ENCODE results near the gene ZNF750.

Gene ZNF750

DNA sequence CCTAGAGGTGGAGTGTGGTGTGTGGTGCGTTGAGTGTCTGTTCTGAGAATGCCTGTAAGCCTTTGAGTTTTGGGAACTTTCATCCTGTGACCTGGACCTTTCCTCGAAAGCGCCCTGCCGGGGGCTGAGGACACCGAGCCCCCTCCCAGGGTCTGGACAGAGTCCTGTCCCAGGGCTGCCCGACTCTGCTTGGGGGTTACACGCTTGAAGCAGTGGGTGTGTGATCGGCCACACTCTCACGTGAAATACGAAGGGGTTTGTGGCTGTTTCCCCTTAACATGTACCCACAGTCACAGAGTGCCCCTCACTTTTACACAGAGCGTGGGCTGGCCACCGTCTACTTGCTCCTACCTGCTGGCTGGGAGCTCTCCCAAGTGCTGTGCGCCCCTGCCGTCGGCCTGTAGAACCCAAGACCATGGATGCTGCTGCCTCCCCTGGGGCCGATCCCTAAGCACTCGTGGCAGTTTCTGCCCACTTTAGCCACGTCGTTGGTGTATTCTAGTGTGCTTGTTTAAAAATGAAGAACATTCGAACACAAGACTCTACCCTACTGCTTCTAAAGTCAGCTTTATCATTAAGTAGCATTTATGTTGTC is 6.8 kb downstream of the ZNF750 start:
- no peak overlapping the region for H3K4me3 ChIP-seq (replicated peaks; ENCODE audit: low read depth, low read length)
- no peak for DNase-seq (ENCODE audit: extremely low read depth, low read depth)
- TF ChIP-seq, protein P1, sequence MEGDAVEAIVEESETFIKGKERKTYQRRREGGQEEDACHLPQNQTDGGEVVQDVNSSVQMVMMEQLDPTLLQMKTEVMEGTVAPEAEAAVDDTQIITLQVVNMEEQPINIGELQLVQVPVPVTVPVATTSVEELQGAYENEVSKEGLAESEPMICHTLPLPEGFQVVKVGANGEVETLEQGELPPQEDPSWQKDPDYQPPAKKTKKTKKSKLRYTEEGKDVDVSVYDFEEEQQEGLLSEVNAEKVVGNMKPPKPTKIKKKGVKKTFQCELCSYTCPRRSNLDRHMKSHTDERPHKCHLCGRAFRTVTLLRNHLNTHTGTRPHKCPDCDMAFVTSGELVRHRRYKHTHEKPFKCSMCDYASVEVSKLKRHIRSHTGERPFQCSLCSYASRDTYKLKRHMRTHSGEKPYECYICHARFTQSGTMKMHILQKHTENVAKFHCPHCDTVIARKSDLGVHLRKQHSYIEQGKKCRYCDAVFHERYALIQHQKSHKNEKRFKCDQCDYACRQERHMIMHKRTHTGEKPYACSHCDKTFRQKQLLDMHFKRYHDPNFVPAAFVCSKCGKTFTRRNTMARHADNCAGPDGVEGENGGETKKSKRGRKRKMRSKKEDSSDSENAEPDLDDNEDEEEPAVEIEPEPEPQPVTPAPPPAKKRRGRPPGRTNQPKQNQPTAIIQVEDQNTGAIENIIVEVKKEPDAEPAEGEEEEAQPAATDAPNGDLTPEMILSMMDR (IDR thresholded peaks at IDR 0.05; ENCODE audit: low read depth, low read length, missing control alignments) = no peak

DNA sequence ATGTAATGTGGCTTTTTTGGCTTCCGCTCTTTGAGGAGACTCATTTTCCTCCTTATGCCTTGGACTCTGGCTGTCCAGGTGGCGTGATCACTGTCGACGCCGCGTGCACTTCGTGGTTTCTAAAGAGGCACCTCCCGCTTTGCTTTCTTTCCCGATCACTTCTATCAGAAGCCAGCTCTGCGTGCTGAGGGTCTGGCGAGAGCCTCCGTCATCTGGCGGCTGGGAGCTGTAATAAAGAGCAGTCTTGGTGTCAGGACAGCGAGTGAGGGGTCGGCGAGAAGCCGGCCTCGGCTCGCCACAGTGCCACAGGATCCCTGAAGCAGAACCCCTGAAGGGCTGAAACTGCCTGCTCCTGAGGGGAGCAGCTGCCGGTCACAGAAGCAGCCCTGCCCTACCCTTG is 7.4 kb downstream of the ZNF750 start:
- TF ChIP-seq, protein P1 (IDR thresholded peaks at IDR 0.05; ENCODE audit: low read depth, low read length, missing control alignments) = no peak

DNA sequence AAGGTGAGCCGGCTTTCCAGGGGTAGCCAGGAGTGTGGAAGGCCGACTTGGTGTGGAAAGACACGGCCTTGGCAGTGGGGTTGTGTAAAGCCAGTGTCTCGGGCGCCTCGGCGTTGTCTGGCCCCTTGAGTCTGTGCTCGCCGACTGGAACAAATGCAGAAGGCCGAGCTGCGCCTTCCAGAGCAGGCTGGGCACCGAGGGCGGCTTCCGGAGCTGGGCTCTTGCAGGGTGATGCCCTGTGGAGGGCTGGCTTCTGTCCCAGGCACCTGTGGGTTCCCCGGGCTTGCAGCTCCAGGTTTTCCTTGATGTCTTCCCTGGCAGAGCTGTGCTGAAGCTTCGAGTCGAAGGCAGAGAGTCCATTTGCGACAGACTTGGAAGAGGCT is 8.0 kb downstream of the ZNF750 start:
- no peak overlapping the region for H3K4me3 ChIP-seq (replicated peaks; ENCODE audit: low read depth, low read length)
- TF ChIP-seq, protein P1 (IDR thresholded peaks at IDR 0.05; ENCODE audit: low read depth, low read length, missing control alignments) = no peak
- no peak for DNase-seq (ENCODE audit: extremely low read depth, low read depth)

More for the DNA sequence above, 7.4 kb downstream of the ZNF750 start:
- no peak for DNase-seq (ENCODE audit: extremely low read depth, low read depth)
- no peak overlapping the region for H3K4me3 ChIP-seq (replicated peaks; ENCODE audit: low read depth, low read length)

DNA sequence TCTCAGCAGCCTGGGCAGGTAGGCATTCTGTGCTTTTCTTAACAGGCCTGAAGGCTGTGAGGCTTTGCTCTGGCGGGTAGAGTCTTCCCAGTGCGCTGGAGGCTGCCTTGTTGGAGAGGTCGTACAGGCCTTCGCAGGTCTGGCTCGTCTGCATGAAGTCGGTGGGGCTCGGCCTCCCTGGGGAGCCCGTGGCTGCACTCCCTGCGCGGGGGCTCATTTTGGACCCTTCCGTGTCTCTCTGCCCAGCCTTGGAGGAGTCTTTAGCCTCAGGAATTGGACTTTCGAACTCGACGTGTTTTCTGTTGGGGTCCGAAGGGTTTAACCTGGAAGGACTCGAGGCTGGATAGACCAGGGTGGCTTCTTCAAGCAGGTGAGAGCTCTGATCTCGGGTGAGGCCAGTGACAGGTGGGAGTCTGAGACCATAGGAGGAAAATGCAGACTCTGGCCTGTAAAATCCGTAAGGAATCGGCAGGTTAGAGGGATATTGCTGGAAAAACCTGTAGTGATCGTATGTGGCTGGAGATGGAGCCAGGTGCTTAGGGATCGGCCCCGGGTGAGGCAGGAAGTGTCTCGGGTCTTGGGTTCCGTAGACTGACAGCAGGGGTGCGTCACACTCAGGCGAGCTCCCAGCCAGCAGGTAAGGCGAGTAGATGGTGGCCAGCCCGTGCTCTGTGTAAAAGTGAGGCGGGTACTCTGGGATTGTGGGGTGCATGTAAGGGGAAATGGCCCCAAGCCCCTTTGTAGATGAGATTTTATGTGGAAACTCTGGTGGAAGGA is 8.6 kb downstream of the ZNF750 start:
- TF ChIP-seq, protein P1 (IDR thresholded peaks at IDR 0.05; ENCODE audit: low read depth, low read length, missing control alignments) = no peak
- no peak overlapping the region for H3K4me3 ChIP-seq (replicated peaks; ENCODE audit: low read depth, low read length)
- no peak for DNase-seq (ENCODE audit: extremely low read depth, low read depth)

DNA sequence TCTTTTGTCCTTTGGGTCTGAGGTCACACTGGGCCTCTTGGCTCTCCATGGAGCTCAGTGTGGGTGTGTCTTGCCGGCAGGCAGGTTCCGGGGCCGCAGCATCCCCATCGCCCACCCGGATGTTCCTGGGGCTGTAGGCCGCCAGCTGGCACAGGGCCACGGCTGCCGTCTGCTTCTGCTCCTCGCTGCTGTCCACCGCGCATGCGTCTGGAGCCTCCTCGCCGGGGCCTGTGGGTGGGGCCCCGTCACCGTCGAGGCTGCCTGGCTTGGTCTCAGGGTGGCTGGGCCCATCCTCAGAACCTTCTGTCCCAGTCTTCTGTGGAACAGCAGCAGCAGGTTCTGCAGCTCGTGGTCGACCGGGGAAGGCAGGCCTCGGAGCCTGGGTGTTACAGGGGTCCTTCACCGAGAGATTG is 9.6 kb downstream of the ZNF750 start:
- TF ChIP-seq, protein P1 (IDR thresholded peaks at IDR 0.05; ENCODE audit: low read depth, low read length, missing control alignments) = no peak
- no peak for DNase-seq (ENCODE audit: extremely low read depth, low read depth)
- H3K4me3 ChIP-seq (replicated peaks; ENCODE audit: low read depth, low read length) = no peak overlapping the region

DNA sequence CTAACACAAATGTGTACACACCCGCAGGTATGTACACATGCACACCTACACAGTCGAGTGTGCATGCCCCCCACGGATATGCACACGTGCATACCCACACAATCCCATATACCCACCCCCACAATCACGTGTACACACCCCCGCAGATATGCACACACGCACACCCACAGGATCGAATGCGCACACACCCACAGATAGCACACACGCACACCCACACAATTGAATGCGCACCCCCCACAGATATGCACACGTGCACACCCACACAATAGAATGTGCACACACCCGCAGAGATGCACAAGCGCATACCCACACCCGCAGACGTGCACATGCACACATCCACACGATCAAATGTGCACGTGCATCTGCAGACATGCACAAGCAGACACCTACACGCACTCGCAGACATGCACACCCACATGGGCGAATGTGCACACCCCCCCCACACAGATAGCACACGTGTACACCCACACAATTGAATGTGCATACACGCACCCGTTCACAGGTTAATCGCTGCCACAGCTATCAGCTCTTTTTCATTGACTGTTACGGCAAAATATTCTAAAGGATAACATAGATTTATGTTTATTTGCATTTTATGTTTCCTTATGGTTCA is 10.8 kb downstream of the ZNF750 start:
- TF ChIP-seq, protein P1 (IDR thresholded peaks at IDR 0.05; ENCODE audit: low read depth, low read length, missing control alignments) = no peak
- no peak for DNase-seq (ENCODE audit: extremely low read depth, low read depth)
- no peak overlapping the region for H3K4me3 ChIP-seq (replicated peaks; ENCODE audit: low read depth, low read length)
